H9 (cell line): ENCODE measurements around the gene PKD1. TPM values are rescaled to one million over a fixed set of nuclear protein-coding genes. Genes with fewer than 3 reads are reported as not detected.

Source experiments
- DNase-seq: peaks from one replicate; pipeline ENCODE4 v3.0.0-alpha.2; 2017
- H2AFZ ChIP-seq: one replicate; pipeline ENCODE4 v1.6.1; 2013; ENCODE audit warnings: mild to moderate bottlenecking, low read length, control low read depth, moderate library complexity
- H2AK5ac ChIP-seq: 2 replicates; pipeline ENCODE4 v1.6.1; 2013; ENCODE audit warnings: low read length, control low read depth, mixed read lengths; ENCODE audit not compliant: insufficient read length
- H2BK120ac ChIP-seq: one replicate; pipeline ENCODE4 v1.6.1; 2013; ENCODE audit warnings: low read depth, mild to moderate bottlenecking, low read length, control low read depth, inconsistent platforms; ENCODE audit not compliant: poor library complexity, severe bottlenecking
- H2BK12ac ChIP-seq: 2 replicates; pipeline ENCODE4 v1.6.1; 2013; ENCODE audit warnings: low read length, control low read depth, mixed read lengths, low read depth; ENCODE audit not compliant: insufficient read length
- H2BK15ac ChIP-seq: 2 replicates; pipeline ENCODE4 v1.6.1; 2013; ENCODE audit warnings: low read depth, low read length, control low read depth
- H2BK20ac ChIP-seq: one replicate; pipeline ENCODE4 v1.6.1; 2013; ENCODE audit warnings: low read depth, mild to moderate bottlenecking, low read length, control low read depth, inconsistent platforms; ENCODE audit not compliant: poor library complexity, severe bottlenecking
- H2BK5ac ChIP-seq: 2 replicates; pipeline ENCODE4 v1.6.1; 2013; ENCODE audit warnings: low read length, control low read depth, mixed read lengths; ENCODE audit not compliant: insufficient read length
- H3K14ac ChIP-seq: 2 replicates; pipeline ENCODE4 v1.6.1; 2013; ENCODE audit warnings: low read length, control low read depth; ENCODE audit not compliant: insufficient read depth
- H3K18ac ChIP-seq: 2 replicates; pipeline ENCODE4 v1.6.1; 2013; ENCODE audit warnings: low read depth, mild to moderate bottlenecking, mixed read lengths, low read length, control low read depth; ENCODE audit not compliant: insufficient read length
- H3K23ac ChIP-seq: 2 replicates; pipeline ENCODE4 v1.6.1; 2013; ENCODE audit warnings: low read length, control low read depth, mixed read lengths, low read depth; ENCODE audit not compliant: insufficient read length
- H3K23me2 ChIP-seq: 2 replicates; pipeline ENCODE4 v1.6.1; 2013; ENCODE audit warnings: low read depth, mild to moderate bottlenecking, mixed read lengths, low read length, control low read depth; ENCODE audit not compliant: insufficient read length, poor library complexity, severe bottlenecking
- H3K27ac ChIP-seq: 2 replicates; pipeline ENCODE4 v1.5.1; 2013; ENCODE audit warnings: low read length, control low read depth, mixed read lengths, low read depth; ENCODE audit not compliant: insufficient read length
- H3K27me3 ChIP-seq: 2 replicates; pipeline ENCODE4 v1.6.1; 2013; ENCODE audit warnings: low read length, control low read depth, inconsistent platforms; ENCODE audit not compliant: insufficient read depth
- H3K4ac ChIP-seq: 2 replicates; pipeline ENCODE4 v1.6.1; 2013; ENCODE audit warnings: low read depth, mild to moderate bottlenecking, control low read depth, inconsistent platforms, low read length, moderate library complexity
- H3K4me1 ChIP-seq: 2 replicates; pipeline ENCODE4 v1.6.1; 2013; ENCODE audit warnings: low read length, control low read depth, inconsistent platforms; ENCODE audit not compliant: insufficient read depth
- H3K4me2 ChIP-seq: 2 replicates; pipeline ENCODE4 v1.6.1; 2013; ENCODE audit warnings: low read length, control low read depth, mixed read lengths; ENCODE audit not compliant: insufficient read length, insufficient read depth
- H3K56ac ChIP-seq: 2 replicates; pipeline ENCODE4 v1.6.1; 2013; ENCODE audit warnings: low read depth, mild to moderate bottlenecking, mixed read lengths, low read length, control low read depth; ENCODE audit not compliant: insufficient read length
- H3K79me1 ChIP-seq: 2 replicates; pipeline ENCODE4 v1.6.1; 2013; ENCODE audit warnings: low read depth, mild to moderate bottlenecking, moderate library complexity, low read length, control low read depth, inconsistent platforms; ENCODE audit not compliant: insufficient read depth, poor library complexity, severe bottlenecking
- H3K79me2 ChIP-seq: 2 replicates; pipeline ENCODE4 v1.6.1; 2013; ENCODE audit warnings: low read length, control low read depth, inconsistent platforms; ENCODE audit not compliant: insufficient read depth
- H3K9ac ChIP-seq: 2 replicates; pipeline ENCODE4 v1.6.1; 2013; ENCODE audit warnings: low read length, control low read depth, mixed read lengths; ENCODE audit not compliant: insufficient read length; ENCODE audit errors: extremely low read depth
- H3K9me3 ChIP-seq: one replicate; pipeline ENCODE4 v1.6.1; 2013; ENCODE audit warnings: low read depth, low read length, inconsistent platforms; ENCODE audit not compliant: control insufficient read depth
- H3T11ph ChIP-seq: one replicate; pipeline ENCODE4 v1.6.1; 2013; ENCODE audit warnings: mild to moderate bottlenecking, low read length, control low read depth, inconsistent platforms
- H4K20me1 ChIP-seq: one replicate; pipeline ENCODE4 v1.6.1; 2013; ENCODE audit not compliant: control insufficient read depth, insufficient read length, insufficient read depth
- H4K5ac ChIP-seq: 2 replicates; pipeline ENCODE4 v1.6.1; 2013; ENCODE audit warnings: low read depth, mild to moderate bottlenecking, mixed read lengths, low read length, control low read depth; ENCODE audit not compliant: insufficient read length
- H4K8ac ChIP-seq: replicated peaks from 2 replicates; pipeline ENCODE4 v1.6.1; 2013; ENCODE audit warnings: low read length, control low read depth, mixed read lengths, low read depth; ENCODE audit not compliant: insufficient read length
- H4K91ac ChIP-seq: 2 replicates; pipeline ENCODE4 v1.6.1; 2013; ENCODE audit warnings: low read depth, mild to moderate bottlenecking, moderate library complexity, mixed read lengths, low read length, control low read depth; ENCODE audit not compliant: insufficient read length
- H3K27ac Mint-ChIP-seq, 3 experiments: 2 replicates in 2 of 3; 3 replicates in 1 of 3; pipeline ENCODE4 v1.8.0; 2020 to 2021; ENCODE audit warnings: mixed read lengths in 3 of 3, mild to moderate bottlenecking in 1 of 3, moderate library complexity in 1 of 3
- H3K27me3 Mint-ChIP-seq: 2 replicates; pipeline ENCODE4 v1.8.0; 2021; ENCODE audit warnings: low read depth, mild to moderate bottlenecking, moderate library complexity, mixed read lengths
- H3K36me3 Mint-ChIP-seq, 3 experiments: 2 replicates in 2 of 3; 3 replicates in 1 of 3; pipeline ENCODE4 v1.8.0; 2020 to 2021; ENCODE audit warnings: low read depth in 3 of 3, mixed read lengths in 3 of 3; ENCODE audit not compliant: insufficient read depth in 1 of 3
- H3K4me1 Mint-ChIP-seq, 2 experiments: 2 replicates each; pipeline ENCODE4 v1.8.0; 2020; ENCODE audit warnings: mixed read lengths in 2 of 2
- H3K4me3 Mint-ChIP-seq, 2 experiments: 2 replicates in 1 of 2; 3 replicates in 1 of 2; pipeline ENCODE4 v1.8.0; 2020 to 2021; ENCODE audit warnings: mild to moderate bottlenecking in 2 of 2, mixed read lengths in 2 of 2, moderate library complexity in 1 of 2
- H3K9me3 Mint-ChIP-seq, 2 experiments: 2 replicates in 1 of 2; 3 replicates in 1 of 2; pipeline ENCODE4 v1.8.0; 2020; ENCODE audit warnings: mild to moderate bottlenecking in 2 of 2, mixed read lengths in 2 of 2, moderate library complexity in 1 of 2
- WGBS: extraction: QIAGEN DNeasy Blood & Tissue Kit; methylation state at CpG from one replicate; pipeline ENCODE4 v1.1.7; 2013; ENCODE audit warnings: missing lambda C conversion rate, low lambda C conversion rate, mixed read lengths; ENCODE audit not compliant: insufficient read length; ENCODE audit errors: extremely low coverage; 5-methylcytosine and 5-hydroxymethylcytosine counted together
- total RNA-seq: library from RNA; stranded (reverse); gene quantifications from 2 replicates; pipeline ENCODE4 v1.2.1, GENCODE V29; 2021
- TF ChIP-seq, protein P1 (sequence below): fragments of 200-600 bp; sonication (generic); conservative IDR thresholded peaks from 3 replicates; pipeline ENCODE4 v1.8.0; 2021; ENCODE audit warnings: antibody characterized with exemption, mild to moderate bottlenecking

Gene PKD1
- total RNA-seq, 1 experiment from 2014 or later: 88.0 TPM

DNA sequence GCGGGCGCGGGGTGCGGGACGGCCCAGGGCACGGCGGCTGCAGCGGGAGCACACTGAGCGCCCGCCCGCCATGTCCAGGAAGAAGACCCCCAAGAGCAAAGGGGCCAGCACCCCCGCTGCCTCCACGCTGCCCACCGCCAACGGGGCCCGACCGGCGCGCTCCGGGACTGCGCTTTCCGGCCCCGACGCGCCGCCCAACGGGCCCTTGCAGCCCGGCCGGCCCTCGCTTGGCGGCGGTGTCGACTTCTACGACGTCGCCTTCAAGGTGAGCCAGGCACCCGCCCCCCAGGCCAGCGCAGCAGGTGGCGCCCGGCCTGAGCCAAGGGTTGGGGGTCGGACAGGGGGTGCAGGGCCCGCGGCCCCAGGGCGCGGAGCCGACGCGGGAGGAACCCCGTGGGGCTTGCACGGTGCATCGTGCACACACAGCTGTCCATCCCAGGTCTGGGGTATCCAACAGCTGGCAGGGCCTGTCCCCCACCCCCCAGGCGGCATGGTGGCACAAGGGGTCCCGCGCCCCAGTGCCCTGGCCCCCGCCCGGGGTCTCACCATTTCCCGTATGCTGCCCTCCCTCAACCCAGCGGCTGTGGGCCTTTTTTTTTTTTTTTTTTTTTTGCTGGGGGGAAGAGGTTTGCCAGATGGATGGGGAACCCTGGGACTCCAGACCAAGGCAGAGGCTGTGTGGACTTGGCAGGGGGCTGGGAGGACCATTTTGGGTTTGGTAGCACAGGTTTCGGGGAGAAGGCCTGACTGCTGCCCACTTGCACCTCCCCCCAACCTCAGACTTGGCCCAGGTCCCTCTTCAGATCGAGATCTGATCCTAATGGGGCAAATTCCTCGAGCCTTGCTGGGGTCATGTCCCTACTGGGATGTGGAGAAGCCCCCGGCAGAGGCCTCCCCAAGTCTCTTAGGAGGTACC is 13.3 kb upstream of the PKD1 start:
- Mint-ChIP-seq H3K9me3 (no peaks in the 10 kb centered on the region; a peak in 1 of 5 replicates), H3K36me3 (peaks cover 10 to 30% (median 23%) of the 10 kb centered on the region in 3 experiments; a peak in 6 of 7 replicates), H3K27me3 (peaks cover 23% of the 10 kb centered on the region), H3K4me1 (peaks cover 26 to 40% of the 10 kb centered on the region in 2 experiments), H3K27ac (no peak overlapping the region), H3K4me3 (peak overlapping the region; percentile 58 to 80)
- no peak overlapping the region for H2BK5ac ChIP-seq
- no peak overlapping the region for H3K9ac ChIP-seq
- H3K27ac ChIP-seq: no peak overlapping the region
- H3K18ac ChIP-seq: no peak overlapping the region
- H3K27me3 ChIP-seq: no peaks in the 10 kb centered on the region
- H3K4me1 ChIP-seq: peaks cover 3% of the 10 kb centered on the region; the same call in 1 of the 2 replicates
- no peak overlapping the region for H3K56ac ChIP-seq
- H3K23ac ChIP-seq: no peak overlapping the region
- no peak overlapping the region for H2BK20ac ChIP-seq
- no peak overlapping the region for H3T11ph ChIP-seq
- H4K5ac ChIP-seq: no peak overlapping the region
- H3K79me1 ChIP-seq: no peaks in the 10 kb centered on the region
- H4K8ac ChIP-seq: no peak overlapping the region
- no peak overlapping the region for H2AK5ac ChIP-seq
- peak overlapping the region; percentile 56 for H3K4me2 ChIP-seq
- H3K23me2 ChIP-seq: peaks cover 24% of the 10 kb centered on the region
- TF ChIP-seq, protein P1, sequence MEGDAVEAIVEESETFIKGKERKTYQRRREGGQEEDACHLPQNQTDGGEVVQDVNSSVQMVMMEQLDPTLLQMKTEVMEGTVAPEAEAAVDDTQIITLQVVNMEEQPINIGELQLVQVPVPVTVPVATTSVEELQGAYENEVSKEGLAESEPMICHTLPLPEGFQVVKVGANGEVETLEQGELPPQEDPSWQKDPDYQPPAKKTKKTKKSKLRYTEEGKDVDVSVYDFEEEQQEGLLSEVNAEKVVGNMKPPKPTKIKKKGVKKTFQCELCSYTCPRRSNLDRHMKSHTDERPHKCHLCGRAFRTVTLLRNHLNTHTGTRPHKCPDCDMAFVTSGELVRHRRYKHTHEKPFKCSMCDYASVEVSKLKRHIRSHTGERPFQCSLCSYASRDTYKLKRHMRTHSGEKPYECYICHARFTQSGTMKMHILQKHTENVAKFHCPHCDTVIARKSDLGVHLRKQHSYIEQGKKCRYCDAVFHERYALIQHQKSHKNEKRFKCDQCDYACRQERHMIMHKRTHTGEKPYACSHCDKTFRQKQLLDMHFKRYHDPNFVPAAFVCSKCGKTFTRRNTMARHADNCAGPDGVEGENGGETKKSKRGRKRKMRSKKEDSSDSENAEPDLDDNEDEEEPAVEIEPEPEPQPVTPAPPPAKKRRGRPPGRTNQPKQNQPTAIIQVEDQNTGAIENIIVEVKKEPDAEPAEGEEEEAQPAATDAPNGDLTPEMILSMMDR: no peak
- H3K4ac ChIP-seq: no peak overlapping the region
- H2BK15ac ChIP-seq: no peak overlapping the region
- DNase-seq: peak; percentile 52
- no peaks in the 10 kb centered on the region for H4K20me1 ChIP-seq
- H4K91ac ChIP-seq: no peak overlapping the region
- H2BK120ac ChIP-seq: no peak overlapping the region
- no peak overlapping the region for H2AFZ ChIP-seq
- no peak overlapping the region; the same call in 1 of the 2 replicates for H3K14ac ChIP-seq
- peaks cover 4% of the 10 kb centered on the region; the same call in 1 of the 2 replicates for H3K79me2 ChIP-seq
- no peak overlapping the region for H2BK12ac ChIP-seq
- no CpG with 5 or more reads among the region's 62 CpGs for WGBS
- H3K9me3 ChIP-seq: no peaks in the 10 kb centered on the region
